RWPE1 (cell line): Measurements from ENCODE around the gene CAB39.

Source experiments
- CTCF ChIA-PET: fragments of 350-600 bp; sonication (Branson Sonifier 250); formaldehyde crosslinking; extraction: SDS; loops from one replicate; lab custom pipeline; 2021; lab: Yijun Ruan, JAX
- POLR2A ChIA-PET: fragments of 400-600 bp; formaldehyde crosslinking; extraction: SDS; loops from one replicate; lab custom pipeline; 2020; ENCODE audit warnings: antibody characterized with exemption; ENCODE audit not compliant: low non-redundant PET; lab: Yijun Ruan, JAX
- DNase-seq: peaks from one replicate; pipeline ENCODE4 v3.0.0; 2012; ENCODE audit warnings: low spot score
- H3K27ac ChIP-seq: fragments of 450-650 bp; 2 replicates; pipeline ENCODE4 v1.5.1; 2017
- CTCF ChIP-seq: fragments of 450-650 bp; conservative IDR thresholded peaks from 2 replicates; pipeline ENCODE4 v1.5.1; 2017; ENCODE audit warnings: low read depth, mild to moderate bottlenecking

The CAB39 gene

GRCh38 chr2:230731512-230731911 is 18.9 kb downstream of the CAB39 start:
- CTCF ChIA-PET: no interaction called here
- no peak for DNase-seq
- POLR2A ChIA-PET: no interaction called here
- no peak for TF ChIP-seq CTCF
- H3K27ac ChIP-seq: no peak overlapping the region

GRCh38 chr2:230732914-230733401 is 20.3 kb downstream of the CAB39 start:
- no peak for TF ChIP-seq CTCF
- H3K27ac ChIP-seq: no peak overlapping the region
- ChIA-PET CTCF (interaction anchor here (0.6 to 1.6 kb wide), 2 partner anchors 12 to 81 kb away, joined by 5 to 6 read pairs; no protein-coding TSS in a partner anchor), POLR2A (no interaction called here)
- no peak for DNase-seq

GRCh38 chr2:230734247-230735175 is 21.9 kb downstream of the CAB39 start:
- DNase-seq: no peak
- H3K27ac ChIP-seq: no peak overlapping the region
- ChIA-PET CTCF (interaction anchor here (1.6 kb wide), 1 partner anchor 13 kb away, joined by 5 read pairs; no protein-coding TSS in a partner anchor), POLR2A (no interaction called here)
- no peak for TF ChIP-seq CTCF

GRCh38 chr2:230735884-230736283 is 23.2 kb downstream of the CAB39 start:
- H3K27ac ChIP-seq: no peak overlapping the region
- TF ChIP-seq CTCF: no peak
- DNase-seq: no peak
- POLR2A ChIA-PET: no interaction called here
- CTCF ChIA-PET: interaction anchor here (0.7 kb wide), 1 partner anchor 63 kb away, joined by 3 read pairs; no protein-coding TSS in a partner anchor

GRCh38 chr2:230737300-230737699 is 24.7 kb downstream of the CAB39 start:
- no peak overlapping the region for H3K27ac ChIP-seq
- no peak for DNase-seq
- CTCF ChIA-PET: no interaction called here
- POLR2A ChIA-PET: no interaction called here
- no peak for TF ChIP-seq CTCF

- CTCF ChIA-PET: no interaction called here
- H3K27ac ChIP-seq: no peak overlapping the region
- POLR2A ChIA-PET: no interaction called here
- no peak for DNase-seq
- no peak for TF ChIP-seq CTCF
Measured at GRCh38 chr2:230737791-230738226, 25.2 kb downstream of the CAB39 start.
